Fibroblast of upper back skin (primary cell): ENCODE measurements around the gene SLC26A1.

Experiments used
- DNase-seq: peaks from one replicate; pipeline ENCODE4 v3.0.0-alpha.2; 2013

Gene SLC26A1

GRCh38 chr4:1028574-1029220, 35.5 kb upstream of the SLC26A1 start:
- no peak for DNase-seq

- no peak for DNase-seq
These were observed 34.7 kb upstream of the SLC26A1 start for GRCh38 chr4:1027915-1028238.

GRCh38 chr4:1027219-1027914, 34.2 kb upstream of the SLC26A1 start:
- DNase-seq, result no peak

GRCh38 chr4:1026115-1026514, 32.9 kb upstream of the SLC26A1 start:
- no peak for DNase-seq

- no peak for DNase-seq
These were observed 31.8 kb upstream of the SLC26A1 start for GRCh38 chr4:1024882-1025545.

GRCh38 chr4:1023895-1024740, 30.9 kb upstream of the SLC26A1 start:
- DNase-seq, result no peak

GRCh38 chr4:1023075-1023640, 30.0 kb upstream of the SLC26A1 start:
- no peak for DNase-seq

GRCh38 chr4:1022739-1023066, 29.5 kb upstream of the SLC26A1 start:
- DNase-seq, result no peak

GRCh38 chr4:1022051-1022738, 29.0 kb upstream of the SLC26A1 start:
- DNase-seq, result no peak

- DNase-seq, result no peak
These were observed 28.3 kb upstream of the SLC26A1 start for GRCh38 chr4:1021386-1022050.

- no peak for DNase-seq
These were observed 26.7 kb upstream of the SLC26A1 start for GRCh38 chr4:1019729-1020470.

- no peak for DNase-seq
These were observed 26.1 kb upstream of the SLC26A1 start for GRCh38 chr4:1019320-1019719.

GRCh38 chr4:1018147-1019020, 25.2 kb upstream of the SLC26A1 start:
- DNase-seq, result no peak

GRCh38 chr4:1017706-1018105, 24.5 kb upstream of the SLC26A1 start:
- no peak for DNase-seq

GRCh38 chr4:1017211-1017610, 24.0 kb upstream of the SLC26A1 start:
- DNase-seq, result no peak

GRCh38 chr4:1015746-1016145, 22.5 kb upstream of the SLC26A1 start:
- DNase-seq, result no peak

GRCh38 chr4:1015179-1015578, 22.0 kb upstream of the SLC26A1 start:
- no peak for DNase-seq

GRCh38 chr4:1014291-1015167, 21.3 kb upstream of the SLC26A1 start:
- no peak for DNase-seq
